Urinary bladder (tissue), 4 donors: ENCODE data around the gene SVEP1. TPM values are rescaled to one million over a fixed set of nuclear protein-coding genes. Genes with fewer than 3 reads are reported as not detected.

ENCODE experiments used
- DNase-seq: peaks from one replicate; pipeline ENCODE4 v3.0.0-alpha.2; 2015; ENCODE audit errors: extremely low spot score
- H3K27ac ChIP-seq: one replicate; pipeline ENCODE4 v1.5.1; 2013; ENCODE audit warnings: low read depth, mild to moderate bottlenecking, moderate library complexity
- H3K36me3 ChIP-seq: one replicate; pipeline ENCODE4 v1.6.1; 2013; ENCODE audit warnings: mild to moderate bottlenecking, moderate library complexity; ENCODE audit not compliant: insufficient read depth
- H3K4me1 ChIP-seq: one replicate; pipeline ENCODE4 v1.6.1; 2013; ENCODE audit warnings: mild to moderate bottlenecking, moderate library complexity; ENCODE audit not compliant: insufficient read depth
- H3K4me3 ChIP-seq: one replicate; pipeline ENCODE4 v1.5.1; 2013; ENCODE audit warnings: low read depth, low read length
- WGBS: extraction: QIAGEN DNeasy Blood & Tissue Kit; methylation state at CpG from one replicate; pipeline ENCODE4 v1.1.7; 2013; 5-methylcytosine and 5-hydroxymethylcytosine counted together
- polyA plus RNA-seq: library from polyadenylated mRNA; stranded (reverse); fragments of 200-250 nt; gene quantifications from one replicate; pipeline ENCODE4 v1.2.3, GENCODE V29; 2013
- total RNA-seq: library from RNA; depleted of rRNA; stranded (reverse); fragments of >200 nt; gene quantifications from one replicate; pipeline ENCODE4 v1.2.3, GENCODE V29; 2014
- donor health status: healthy with polysubstance abuse.
- donor health status: healthy.

SVEP1 gene
- total and polyA plus RNA-seq, 2 donors = 7.7 to 80.5 TPM

GRCh38 chr9:110343551-110343950 lies 236.0 kb downstream of the SVEP1 start:
- no peak overlapping the region for H3K27ac ChIP-seq
- no peak overlapping the region for H3K4me3 ChIP-seq
- no peaks in the 10 kb centered on the region for H3K36me3 ChIP-seq
- DNase-seq = no peak
- WGBS = 73% methylated on average over 5 of the region's 5 CpGs
- no peaks in the 10 kb centered on the region for H3K4me1 ChIP-seq

GRCh38 chr9:110340306-110340705 lies 239.2 kb downstream of the SVEP1 start:
- H3K4me3 ChIP-seq = no peak overlapping the region
- no peaks in the 10 kb centered on the region for H3K4me1 ChIP-seq
- no peaks in the 10 kb centered on the region for H3K36me3 ChIP-seq
- H3K27ac ChIP-seq = no peak overlapping the region
- 67% methylated on average over 2 of the region's 2 CpGs for WGBS
- DNase-seq = no peak

GRCh38 chr9:110338143-110338542 lies 241.4 kb downstream of the SVEP1 start:
- Histone ChIP-seq H3K36me3 (no peaks in the 10 kb centered on the region), H3K4me1 (no peaks in the 10 kb centered on the region), H3K27ac (no peak overlapping the region), H3K4me3 (no peak overlapping the region)
- 34% methylated on average over 1 of the region's 1 CpG for WGBS
- no peak for DNase-seq

GRCh38 chr9:110337727-110338126 lies 241.8 kb downstream of the SVEP1 start, which contains the start of gene TXNDC8:
TXNDC8 (minus strand) TSS chr9:110337863.
- no peak within 1 kb of the TSS for H3K4me3 ChIP-seq
- no peaks in the 10 kb centered on the region for H3K36me3 ChIP-seq
- H3K4me1 ChIP-seq = no peaks in the 10 kb centered on the region
- no peak within 1 kb of the TSS for H3K27ac ChIP-seq
- no peak for DNase-seq
- WGBS = 37% methylated on average over 1 of the region's 1 CpG

- H3K36me3 ChIP-seq = no peaks in the 10 kb centered on the region
- H3K4me3 ChIP-seq = no peak overlapping the region
- 83% methylated on average over 1 of the region's 1 CpG for WGBS
- DNase-seq = no peak
- H3K27ac ChIP-seq = no peak overlapping the region
- no peaks in the 10 kb centered on the region for H3K4me1 ChIP-seq
Measured at GRCh38 chr9:110336363-110336762, 243.2 kb downstream of the SVEP1 start.

- DNase-seq = no peak
- no peak overlapping the region for H3K27ac ChIP-seq
- H3K4me3 ChIP-seq = no peak overlapping the region
- no peaks in the 10 kb centered on the region for H3K36me3 ChIP-seq
- no peaks in the 10 kb centered on the region for H3K4me1 ChIP-seq
Measured at GRCh38 chr9:110334871-110335270, 244.7 kb downstream of the SVEP1 start.

GRCh38 chr9:110334183-110334582 lies 245.4 kb downstream of the SVEP1 start:
- Histone ChIP-seq H3K27ac (no peak overlapping the region), H3K36me3 (no peaks in the 10 kb centered on the region), H3K4me3 (no peak overlapping the region), H3K4me1 (no peaks in the 10 kb centered on the region)
- WGBS = 85% methylated on average over 4 of the region's 4 CpGs
- DNase-seq = no peak

GRCh38 chr9:110332766-110333165 lies 246.8 kb downstream of the SVEP1 start:
- no peak for DNase-seq
- Histone ChIP-seq H3K4me3 (no peak overlapping the region), H3K27ac (no peak overlapping the region), H3K4me1 (no peaks in the 10 kb centered on the region), H3K36me3 (no peaks in the 10 kb centered on the region)
- WGBS = 79% methylated on average over 3 of the region's 3 CpGs

GRCh38 chr9:110330484-110331105 lies 248.9 kb downstream of the SVEP1 start:
- no peaks in the 10 kb centered on the region for H3K36me3 ChIP-seq

GRCh38 chr9:110329639-110330230 lies 249.8 kb downstream of the SVEP1 start:
- DNase-seq = no peak
- Histone ChIP-seq H3K4me1 (no peaks in the 10 kb centered on the region), H3K4me3 (no peak overlapping the region), H3K36me3 (no peaks in the 10 kb centered on the region), H3K27ac (no peak overlapping the region)
- whole genome bisulfite sequencing = 78% methylated on average over 5 of the region's 5 CpGs

More at GRCh38 chr9:110330484-110331105, 248.9 kb downstream of the SVEP1 start:
- H3K27ac ChIP-seq = no peak overlapping the region
- WGBS = 95% methylated on average over 1 of the region's 1 CpG
- H3K4me3 ChIP-seq = no peak overlapping the region
- no peak for DNase-seq
- H3K4me1 ChIP-seq = no peaks in the 10 kb centered on the region

- Histone ChIP-seq H3K27ac (no peak overlapping the region), H3K36me3 (no peaks in the 10 kb centered on the region), H3K4me3 (no peak overlapping the region), H3K4me1 (no peaks in the 10 kb centered on the region)
- WGBS = 73% methylated on average over 1 of the region's 1 CpG
- no peak for DNase-seq
Measured at GRCh38 chr9:110328763-110329162, 250.8 kb downstream of the SVEP1 start.

- Histone ChIP-seq H3K4me3 (no peak overlapping the region), H3K4me1 (no peaks in the 10 kb centered on the region), H3K27ac (no peak overlapping the region), H3K36me3 (no peaks in the 10 kb centered on the region)
- DNase-seq = no peak
- 87% methylated on average over 1 of the region's 1 CpG for WGBS
Measured at GRCh38 chr9:110327716-110328115, 251.8 kb downstream of the SVEP1 start.

- Histone ChIP-seq H3K4me3 (no peak overlapping the region), H3K36me3 (no peaks in the 10 kb centered on the region), H3K27ac (no peak overlapping the region), H3K4me1 (no peaks in the 10 kb centered on the region)
- DNase-seq = no peak
Measured at GRCh38 chr9:110323818-110324217, 255.7 kb downstream of the SVEP1 start.

GRCh38 chr9:110320651-110321445 lies 258.7 kb downstream of the SVEP1 start:
- Histone ChIP-seq H3K27ac (no peak overlapping the region), H3K4me1 (no peaks in the 10 kb centered on the region), H3K4me3 (no peak overlapping the region), H3K36me3 (no peaks in the 10 kb centered on the region)
- DNase-seq = peak; percentile 47
- WGBS = 47% methylated on average over 3 of the region's 3 CpGs
